IgD-negative memory B cell (primary cell): ENCODE results near the gene LRIT1. TPM values are rescaled to one million over a fixed set of nuclear protein-coding genes. Genes with fewer than 3 reads are reported as not detected.
A peak's percentile ranks its signal among the peaks of the same experiment; 100 is the strongest.
"Not testable (repeated sequence)": the region's sequence is repeated elsewhere in the genome, so short reads cannot be mapped to it uniquely, and the experiment has no call there.

Experiments
- H3K27ac Mint-ChIP-seq, 3 donors: one replicate each; pipeline ENCODE4 v1.8.0; 2020 to 2022; ENCODE audit warnings: mild to moderate bottlenecking in 3 of 3, mixed read lengths in 3 of 3, moderate library complexity in 1 of 3
- H3K27me3 Mint-ChIP-seq: one replicate; pipeline ENCODE4 v1.8.0; 2021; ENCODE audit warnings: mixed read lengths
- H3K36me3 Mint-ChIP-seq: one replicate; pipeline ENCODE4 v1.8.0; 2020; ENCODE audit warnings: mild to moderate bottlenecking, mixed read lengths
- H3K4me1 Mint-ChIP-seq, 3 donors: one replicate each; pipeline ENCODE4 v1.8.0; 2020 to 2022; ENCODE audit warnings: mixed read lengths in 3 of 3, mild to moderate bottlenecking in 1 of 3
- H3K4me3 Mint-ChIP-seq, 4 donors: one replicate each; pipeline ENCODE4 v1.8.0; 2020 to 2022; ENCODE audit warnings: mild to moderate bottlenecking in 4 of 4, mixed read lengths in 4 of 4, moderate library complexity in 3 of 4
- H3K9me3 Mint-ChIP-seq, 3 donors: one replicate each; pipeline ENCODE4 v1.8.0; 2020 to 2021; ENCODE audit warnings: mixed read lengths in 3 of 3, mild to moderate bottlenecking in 1 of 3
- polyA plus RNA-seq: library from polyadenylated mRNA; unstranded; fragments of 300-500 nt; fragmentation: Illumina TruSeq; gene quantifications from one replicate; pipeline ENCODE4 v1.2.3, GENCODE V29; 2021

Gene LRIT1, protein sequence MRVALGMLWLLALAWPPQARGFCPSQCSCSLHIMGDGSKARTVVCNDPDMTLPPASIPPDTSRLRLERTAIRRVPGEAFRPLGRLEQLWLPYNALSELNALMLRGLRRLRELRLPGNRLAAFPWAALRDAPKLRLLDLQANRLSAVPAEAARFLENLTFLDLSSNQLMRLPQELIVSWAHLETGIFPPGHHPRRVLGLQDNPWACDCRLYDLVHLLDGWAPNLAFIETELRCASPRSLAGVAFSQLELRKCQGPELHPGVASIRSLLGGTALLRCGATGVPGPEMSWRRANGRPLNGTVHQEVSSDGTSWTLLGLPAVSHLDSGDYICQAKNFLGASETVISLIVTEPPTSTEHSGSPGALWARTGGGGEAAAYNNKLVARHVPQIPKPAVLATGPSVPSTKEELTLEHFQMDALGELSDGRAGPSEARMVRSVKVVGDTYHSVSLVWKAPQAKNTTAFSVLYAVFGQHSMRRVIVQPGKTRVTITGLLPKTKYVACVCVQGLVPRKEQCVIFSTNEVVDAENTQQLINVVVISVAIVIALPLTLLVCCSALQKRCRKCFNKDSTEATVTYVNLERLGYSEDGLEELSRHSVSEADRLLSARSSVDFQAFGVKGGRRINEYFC
- not detected for polyA plus RNA-seq

DNA sequence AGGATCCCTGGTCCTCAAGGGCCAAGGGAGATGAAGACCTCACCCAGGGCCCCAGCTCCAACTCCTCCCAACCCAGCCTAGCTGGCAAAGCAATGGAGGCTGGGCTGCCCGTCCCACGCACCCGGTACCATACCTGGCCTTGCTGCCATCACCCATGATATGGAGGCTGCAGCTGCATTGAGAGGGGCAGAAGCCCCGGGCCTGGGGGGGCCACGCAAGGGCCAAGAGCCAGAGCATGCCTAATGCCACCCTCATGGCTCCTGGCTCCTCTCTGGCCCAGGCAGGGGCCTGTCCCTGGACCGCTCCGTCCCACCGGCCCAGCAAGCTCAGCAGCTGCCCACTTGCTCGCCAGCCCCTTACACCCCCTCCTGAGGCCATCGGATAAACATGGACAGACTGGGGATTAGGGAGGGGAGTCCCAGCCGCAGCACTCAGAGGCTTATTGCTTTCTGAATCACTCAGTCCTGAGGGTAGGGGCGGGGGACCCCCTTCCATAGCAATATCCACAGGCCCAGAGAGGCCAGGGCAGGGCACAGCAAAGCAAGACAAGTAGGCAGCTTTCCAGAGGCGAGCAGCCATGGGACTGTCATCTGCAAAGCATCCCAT, at the start of gene LRIT1:
Gene LRIT1 (minus strand): TSS at position 362 of the 606 bp plus-strand sequence. CDS start 107 bp downstream, at position 255.
- Mint-ChIP-seq H3K4me3 (no peak within 1 kb of the TSS), H3K27ac (peak within 1 kb of the TSS in 1 of 3 donors; percentile 35), H3K36me3 (no peaks in the 10 kb centered on the region), H3K27me3 (peaks cover 5% of the 10 kb centered on the region), H3K9me3 (no peaks in the 10 kb centered on the region), H3K4me1 (no peaks in the 10 kb centered on the region)

DNA sequence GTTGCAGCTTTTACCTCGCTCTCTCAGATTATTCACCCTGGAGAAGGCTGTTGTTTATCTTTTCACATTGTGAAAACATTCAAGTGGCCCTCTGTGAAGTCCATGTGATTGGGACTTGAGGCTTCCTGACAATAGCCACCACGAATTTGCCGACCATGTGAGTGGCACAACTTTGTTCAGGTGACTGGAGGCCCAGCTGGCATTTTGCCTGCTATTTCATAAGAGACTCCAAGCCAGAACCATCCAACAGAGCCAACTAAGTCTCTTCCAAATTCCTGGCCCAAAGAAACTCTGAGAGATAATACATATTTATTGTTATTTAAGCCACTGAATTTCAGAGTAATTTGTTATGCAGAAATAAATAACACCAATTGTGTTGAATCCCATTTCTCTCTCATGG, 48.9 kb upstream of the LRIT1 start:
- H3K4me1 Mint-ChIP-seq, result no peaks in the 10 kb centered on the region
- H3K36me3 Mint-ChIP-seq, result no peaks in the 10 kb centered on the region
- no peak overlapping the region for H3K27ac Mint-ChIP-seq
- no peaks in the 10 kb centered on the region for H3K9me3 Mint-ChIP-seq
- H3K4me3 Mint-ChIP-seq, result no peak overlapping the region
- H3K27me3 Mint-ChIP-seq, result peaks cover 3% of the 10 kb centered on the region

DNA sequence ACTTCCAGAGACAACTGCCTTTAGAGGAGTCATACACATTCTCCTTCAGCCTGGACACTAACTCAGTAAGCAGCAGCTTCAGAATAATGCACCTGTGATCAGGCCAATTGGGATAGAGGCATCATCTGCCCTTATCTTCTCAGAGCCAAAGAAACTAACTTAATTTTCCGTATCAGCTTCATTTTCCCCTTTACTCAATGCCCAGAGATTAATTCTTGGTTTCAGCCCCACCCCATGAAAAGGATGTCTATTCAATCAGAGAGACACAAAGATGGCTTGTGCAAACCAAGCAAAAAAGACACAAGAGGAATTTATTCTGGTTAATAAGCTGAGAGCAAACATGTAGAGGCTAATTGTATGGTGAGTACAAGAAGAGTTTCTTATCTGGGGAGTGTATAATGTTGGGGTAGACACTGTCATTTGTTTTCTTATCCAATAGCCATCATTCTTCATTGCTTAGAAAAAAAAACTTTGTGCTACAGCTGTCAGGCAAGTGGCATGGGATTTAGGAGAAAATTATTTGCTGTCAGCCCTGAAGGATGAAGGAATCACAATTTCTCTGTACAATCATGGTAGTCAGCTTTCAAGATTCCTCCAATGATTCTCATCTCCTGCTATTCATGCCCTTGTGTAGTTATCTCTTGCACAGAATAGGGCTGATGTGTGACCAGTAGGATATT, 48.3 kb upstream of the LRIT1 start:
- no peak overlapping the region for H3K27ac Mint-ChIP-seq
- H3K4me3 Mint-ChIP-seq, result no peak overlapping the region
- H3K36me3 Mint-ChIP-seq, result no peaks in the 10 kb centered on the region
- H3K27me3 Mint-ChIP-seq, result peaks cover 3% of the 10 kb centered on the region
- no peaks in the 10 kb centered on the region for H3K9me3 Mint-ChIP-seq
- H3K4me1 Mint-ChIP-seq, result no peaks in the 10 kb centered on the region

DNA sequence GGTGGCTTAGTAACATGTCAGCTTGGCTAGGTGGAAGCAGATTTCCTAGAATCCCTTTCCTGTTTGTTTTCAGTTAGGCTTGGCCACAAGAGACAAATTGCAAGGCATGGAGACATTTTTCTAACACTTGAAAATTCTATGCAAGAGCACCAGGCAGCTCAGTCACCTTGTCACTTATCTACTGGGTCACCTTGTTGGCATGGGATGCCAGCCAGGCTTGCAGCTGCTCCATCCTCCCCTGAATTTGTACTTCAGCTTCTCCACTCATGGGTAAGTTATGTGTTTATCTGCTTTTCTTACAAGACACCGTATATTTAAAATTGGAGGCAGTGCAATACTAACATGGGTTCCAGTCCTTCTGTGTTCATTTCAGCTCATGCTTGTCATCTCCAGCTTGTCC, 46.8 kb upstream of the LRIT1 start:
- Mint-ChIP-seq H3K27ac (no peak overlapping the region), H3K36me3 (no peaks in the 10 kb centered on the region), H3K27me3 (peaks cover 3% of the 10 kb centered on the region), H3K9me3 (no peaks in the 10 kb centered on the region), H3K4me1 (no peaks in the 10 kb centered on the region), H3K4me3 (no peak overlapping the region)

DNA sequence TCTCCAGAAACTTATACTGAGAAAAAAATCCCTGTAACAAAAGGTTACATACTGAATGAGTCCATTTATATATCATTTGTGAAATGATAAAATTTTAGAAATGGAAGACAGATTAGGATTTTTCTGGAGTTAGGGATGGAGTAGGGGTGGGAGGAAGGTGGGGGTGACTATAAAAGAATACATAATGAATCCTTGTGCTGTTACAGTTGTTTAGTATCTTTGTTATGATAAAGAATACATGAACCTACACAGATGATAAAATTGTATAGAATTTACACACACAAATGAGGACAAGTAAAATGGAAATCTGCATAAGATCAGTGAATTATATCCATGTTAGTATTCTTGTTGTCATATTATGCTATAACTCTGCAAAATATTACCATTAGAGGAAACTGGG, 45.3 kb upstream of the LRIT1 start:
- Mint-ChIP-seq H3K9me3 (no peaks in the 10 kb centered on the region), H3K27ac (no peak overlapping the region), H3K27me3 (peaks cover 3% of the 10 kb centered on the region), H3K4me3 (no peak overlapping the region), H3K36me3 (no peaks in the 10 kb centered on the region), H3K4me1 (no peaks in the 10 kb centered on the region)

DNA sequence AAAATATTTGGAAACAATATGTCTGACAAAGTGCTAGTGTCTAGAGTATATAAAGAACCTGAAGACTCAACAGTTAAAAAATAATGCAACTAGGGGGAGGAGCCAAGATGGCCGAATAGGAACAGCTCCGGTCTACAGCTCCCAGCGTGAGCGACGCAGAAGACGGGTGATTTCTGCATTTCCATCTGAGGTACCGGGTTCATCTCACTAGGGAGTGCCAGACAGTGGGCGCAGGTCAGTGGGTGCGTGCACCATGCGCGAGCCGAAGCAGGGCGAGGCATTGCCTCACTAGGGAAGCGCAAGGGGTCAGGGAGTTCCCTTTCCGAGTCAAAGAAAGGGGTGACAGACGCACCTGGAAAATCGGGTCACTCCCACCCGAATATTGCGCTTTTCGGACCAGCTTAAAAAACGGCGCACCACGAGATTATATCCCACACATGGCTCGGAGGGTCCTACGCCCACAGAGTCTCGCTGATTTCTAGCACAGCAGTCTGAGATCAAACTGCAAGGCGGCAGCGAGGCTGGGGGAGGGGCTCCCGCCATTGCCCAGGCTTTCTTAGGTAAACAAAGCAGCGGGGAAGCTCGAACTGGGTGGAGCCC, 38.6 kb upstream of the LRIT1 start:
- not testable (repeated sequence) for H3K4me3 Mint-ChIP-seq, H3K36me3 Mint-ChIP-seq, H3K4me1 Mint-ChIP-seq, H3K9me3 Mint-ChIP-seq
- Mint-ChIP-seq H3K27me3 (peaks cover 11% of the 10 kb centered on the region), H3K27ac (peak overlapping the region in 1 of 3 donors; percentile 74)

DNA sequence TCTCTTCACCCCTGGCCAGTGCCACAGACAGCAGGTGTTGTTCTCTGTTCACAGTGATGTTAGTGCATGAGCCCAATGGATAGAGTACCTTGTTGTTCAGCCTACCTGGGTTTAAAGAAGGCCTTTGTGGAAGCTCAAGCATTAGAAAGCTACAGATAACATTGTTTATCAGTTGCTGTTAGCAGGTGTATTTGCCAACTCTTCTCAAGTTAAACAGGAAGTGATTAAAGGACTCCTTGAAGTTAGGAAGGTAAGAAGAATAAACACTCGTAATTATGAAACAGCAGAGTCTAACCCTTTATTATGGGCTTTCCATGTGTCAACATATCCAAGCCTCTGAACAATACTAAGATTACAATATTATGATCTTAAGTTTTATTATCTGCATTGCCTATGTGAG, 29.4 kb upstream of the LRIT1 start:
- Mint-ChIP-seq H3K9me3 (no peaks in the 10 kb centered on the region), H3K4me1 (no peaks in the 10 kb centered on the region), H3K4me3 (no peak overlapping the region), H3K36me3 (no peaks in the 10 kb centered on the region), H3K27me3 (peaks cover 3% of the 10 kb centered on the region), H3K27ac (no peak overlapping the region)

DNA sequence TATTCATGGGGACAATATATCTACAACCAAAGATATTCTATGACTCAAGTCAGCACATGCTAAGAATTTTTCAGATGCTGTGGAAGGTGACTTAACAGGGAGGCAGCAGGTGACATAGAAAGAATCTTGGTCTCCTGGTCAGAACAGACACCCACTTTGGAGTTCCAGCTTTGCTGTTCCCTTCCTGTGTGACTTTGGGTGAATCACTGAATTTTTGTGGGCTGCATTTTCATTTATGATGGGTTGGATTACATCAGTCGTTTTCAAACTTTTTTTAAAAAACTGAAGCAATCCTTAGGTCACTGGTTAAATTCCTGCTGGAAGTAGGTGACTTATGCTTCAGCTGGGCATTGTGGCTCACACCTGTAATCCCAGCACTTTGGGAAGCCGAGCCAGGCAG, 28.4 kb upstream of the LRIT1 start:
- H3K9me3 Mint-ChIP-seq, result no peaks in the 10 kb centered on the region
- H3K27ac Mint-ChIP-seq, result no peak overlapping the region
- H3K4me1 Mint-ChIP-seq, result peaks cover 0 to under 1% (median under 1%) of the 10 kb centered on the region in 3 donors
- H3K36me3 Mint-ChIP-seq, result no peaks in the 10 kb centered on the region
- H3K4me3 Mint-ChIP-seq, result no peak overlapping the region
- peaks cover 6% of the 10 kb centered on the region for H3K27me3 Mint-ChIP-seq

DNA sequence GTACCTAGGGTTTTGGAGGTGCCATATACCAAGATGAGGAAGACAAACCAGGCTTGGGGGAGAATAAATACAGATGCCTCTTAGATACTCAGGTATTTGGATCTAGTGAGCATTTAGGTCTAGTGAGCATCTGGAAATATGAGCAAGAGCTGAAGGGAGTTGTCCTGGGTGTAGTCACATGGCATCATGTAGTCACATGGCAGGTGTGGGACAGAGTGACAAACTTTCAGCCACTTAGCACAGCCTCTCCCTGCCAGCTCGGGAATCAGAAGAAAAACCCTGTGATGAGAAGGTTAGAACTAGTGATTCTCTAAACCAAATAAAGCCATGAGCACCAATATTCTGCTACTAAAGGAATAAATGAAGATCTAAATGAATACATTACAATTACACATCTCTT, 27.8 kb upstream of the LRIT1 start:
- Mint-ChIP-seq H3K27me3 (peaks cover 9% of the 10 kb centered on the region), H3K4me1 (peaks cover 0 to 4% (median 4%) of the 10 kb centered on the region in 3 donors), H3K9me3 (no peaks in the 10 kb centered on the region), H3K4me3 (no peak overlapping the region), H3K36me3 (no peaks in the 10 kb centered on the region), H3K27ac (no peak overlapping the region)

DNA sequence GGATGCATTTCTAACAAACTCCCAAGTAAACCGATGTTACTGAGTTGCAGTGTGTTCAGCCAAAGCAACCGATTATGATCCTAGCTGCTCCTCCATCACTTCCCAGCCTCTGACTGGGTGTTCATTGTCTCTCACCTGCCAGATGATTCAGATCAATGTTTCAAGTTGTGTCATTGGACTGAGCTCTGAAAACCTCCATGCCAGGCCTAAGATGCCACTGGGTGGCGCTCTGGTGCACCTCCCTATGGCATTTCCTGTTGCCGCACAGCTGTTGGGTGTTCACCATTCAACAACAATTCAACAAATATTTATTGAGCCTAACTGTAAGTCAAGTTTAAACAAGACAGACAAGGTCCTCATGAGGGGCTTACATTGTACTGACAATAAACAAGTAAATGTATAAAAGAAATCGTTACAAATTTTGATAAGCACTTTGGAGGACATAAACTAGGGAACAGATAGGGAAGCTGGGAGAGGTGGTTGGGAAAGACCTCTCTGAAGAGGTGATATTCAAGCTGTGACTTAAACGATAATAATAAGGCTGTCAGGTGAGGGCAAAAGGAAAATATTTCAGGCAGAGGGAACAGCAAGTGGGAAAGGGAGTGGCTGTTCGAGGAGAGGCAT, 26.3 kb upstream of the LRIT1 start:
- Mint-ChIP-seq H3K4me1 (peaks cover 0 to 4% (median 4%) of the 10 kb centered on the region in 3 donors), H3K36me3 (peaks cover 2% of the 10 kb centered on the region), H3K27ac (no peak overlapping the region), H3K9me3 (no peaks in the 10 kb centered on the region), H3K27me3 (peaks cover 19% of the 10 kb centered on the region), H3K4me3 (no peak overlapping the region)

DNA sequence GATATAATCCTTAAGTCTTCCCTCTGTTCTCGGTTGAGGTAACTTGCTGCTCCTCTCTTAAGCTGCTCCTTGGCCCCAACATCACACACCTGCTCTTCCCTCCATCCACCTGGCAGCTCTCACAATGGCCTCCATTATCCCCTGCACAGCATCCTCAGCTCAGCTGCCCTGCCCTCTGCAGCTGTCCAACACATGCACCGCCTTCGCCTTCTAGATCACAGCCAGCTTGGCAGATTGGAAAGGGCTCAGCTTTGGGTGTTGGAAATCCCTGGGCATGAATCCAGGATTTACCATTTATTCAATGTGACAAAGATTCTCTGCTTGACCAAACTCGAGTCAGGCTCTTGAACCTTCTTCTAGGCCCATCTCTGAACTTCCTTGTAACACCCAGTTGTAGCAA, 24.1 kb upstream of the LRIT1 start:
- Mint-ChIP-seq H3K4me1 (peaks cover 0 to 4% (median 4%) of the 10 kb centered on the region in 3 donors), H3K9me3 (no peaks in the 10 kb centered on the region), H3K27ac (no peak overlapping the region)

DNA sequence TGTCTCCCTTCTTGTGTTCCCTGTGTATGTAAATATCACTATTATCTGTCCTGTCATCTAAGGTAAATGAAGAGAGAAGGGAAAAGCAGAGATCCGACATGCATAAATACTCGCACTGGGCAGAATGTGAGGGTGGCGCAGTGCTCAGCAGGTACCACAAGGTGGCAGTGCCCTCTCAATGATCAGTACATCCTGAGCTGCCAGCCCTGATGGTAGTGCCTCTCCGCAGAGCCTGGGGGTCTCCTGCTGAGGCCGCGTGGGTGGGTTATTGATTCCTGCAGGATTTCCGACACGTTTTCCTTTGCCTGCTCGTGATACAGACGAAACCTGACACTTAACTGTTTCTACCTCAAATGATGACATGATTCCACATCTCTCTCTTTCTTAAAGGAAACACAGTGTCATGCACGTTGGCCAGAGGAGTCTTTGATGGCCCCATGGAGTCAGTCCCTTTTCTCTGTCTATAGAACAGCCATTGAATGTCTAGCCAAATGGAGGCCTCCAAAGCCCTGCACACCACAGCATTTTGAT, 23.3 kb upstream of the LRIT1 start:
- H3K36me3 Mint-ChIP-seq, result peaks cover 2% of the 10 kb centered on the region
- no peaks in the 10 kb centered on the region for H3K9me3 Mint-ChIP-seq
- H3K27me3 Mint-ChIP-seq, result peaks cover 30% of the 10 kb centered on the region
- H3K4me3 Mint-ChIP-seq, result no peak overlapping the region
- no peak overlapping the region for H3K27ac Mint-ChIP-seq
- peaks cover 0 to 4% (median 4%) of the 10 kb centered on the region in 3 donors for H3K4me1 Mint-ChIP-seq

More for the DNA sequence above, 24.1 kb upstream of the LRIT1 start:
- Mint-ChIP-seq H3K36me3 (peaks cover 2% of the 10 kb centered on the region), H3K27me3 (peaks cover 30% of the 10 kb centered on the region), H3K4me3 (no peak overlapping the region)

DNA sequence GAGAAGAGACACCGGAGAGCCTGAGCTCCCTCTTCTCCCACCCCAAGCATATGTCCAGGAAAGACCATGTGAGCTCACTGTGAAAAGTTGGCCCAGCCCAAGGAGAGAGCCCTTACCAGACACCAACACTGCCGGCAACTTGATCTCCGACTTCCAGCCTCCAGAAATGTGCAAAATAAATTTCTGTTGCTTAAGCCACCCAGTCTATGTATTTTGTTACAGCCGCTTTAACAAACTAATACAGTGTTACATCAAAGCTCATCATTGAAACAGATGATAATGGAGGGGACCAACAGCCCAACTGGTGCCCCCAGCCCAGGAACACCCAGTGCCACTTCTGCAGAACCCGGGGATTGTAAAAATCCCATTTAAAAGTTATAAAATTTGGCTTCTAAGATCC, 22.4 kb upstream of the LRIT1 start:
- Mint-ChIP-seq H3K4me3 (no peak overlapping the region), H3K4me1 (peaks cover 0 to 4% (median 4%) of the 10 kb centered on the region in 3 donors), H3K36me3 (peaks cover 2% of the 10 kb centered on the region), H3K27ac (no peak overlapping the region), H3K9me3 (no peaks in the 10 kb centered on the region), H3K27me3 (peaks cover 30% of the 10 kb centered on the region)

DNA sequence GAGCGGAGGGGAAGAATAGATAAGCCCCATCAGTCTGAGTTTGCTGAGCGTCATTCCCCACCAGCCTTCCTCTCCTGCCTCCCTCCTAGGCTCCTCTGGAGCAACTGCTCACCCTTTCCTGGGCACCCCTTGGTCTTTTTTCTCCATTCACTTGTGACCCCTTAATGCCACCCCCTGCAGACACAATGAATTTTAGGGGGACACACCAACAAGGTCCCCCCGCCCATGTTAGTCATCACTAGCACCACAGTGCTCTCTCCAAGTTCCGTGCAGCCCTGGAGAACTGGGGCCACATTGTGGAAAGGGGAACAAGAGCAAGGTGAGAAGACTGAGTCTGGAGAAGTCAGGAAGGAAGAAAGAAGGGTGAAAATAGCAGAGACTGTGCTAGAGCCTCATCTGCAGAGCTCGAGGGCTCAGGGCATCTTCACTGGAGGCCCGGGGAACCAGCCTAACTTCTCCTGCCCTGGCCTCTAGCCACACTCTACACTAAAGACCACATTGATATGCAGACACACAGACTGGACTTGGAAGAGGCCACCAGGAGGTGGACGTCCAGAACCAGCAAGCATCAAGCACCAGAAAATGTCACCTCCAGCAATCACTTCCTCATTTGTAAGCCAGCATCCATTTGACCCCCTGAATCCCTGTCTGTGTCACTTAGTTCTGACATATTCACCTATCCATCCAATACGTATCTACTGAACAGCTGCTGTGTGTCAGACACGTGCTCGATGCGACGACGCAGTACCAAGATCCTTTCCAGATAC, 21.0 kb upstream of the LRIT1 start:
- Mint-ChIP-seq H3K4me3 (no peak overlapping the region), H3K4me1 (peaks cover 0 to 8% (median 4%) of the 10 kb centered on the region in 3 donors), H3K9me3 (no peaks in the 10 kb centered on the region), H3K27me3 (peaks cover 33% of the 10 kb centered on the region), H3K36me3 (peaks cover 4% of the 10 kb centered on the region), H3K27ac (no peak overlapping the region)
